Frontal cortex (tissue), 4 donors: ENCODE measurements around the gene OR5K2. TPM values are rescaled to one million over a fixed set of nuclear protein-coding genes. Genes with fewer than 3 reads are reported as not detected.

ENCODE experiments used
- DNase-seq, 2 donors: peaks; one replicate each; pipeline ENCODE4 v3.0.0; 2012; ENCODE audit warnings: low spot score in 2 of 2
- FAIRE-seq: peaks from 2 replicates; lab custom pipeline; 2012; peaks lifted over from hg19 to GRCh38; lab: Jason Lieb, UNC
- total RNA-seq: library from RNA; depleted of rRNA; stranded (reverse); fragments of >200 nt; gene quantifications from one replicate; pipeline ENCODE4 v1.2.3, GENCODE V29; 2014
- donor health status: control.
- donor health status: control.
- donor health status: control.

OR5K2 gene
- total RNA-seq, 1 donor from 2014 or later: not detected

DNA sequence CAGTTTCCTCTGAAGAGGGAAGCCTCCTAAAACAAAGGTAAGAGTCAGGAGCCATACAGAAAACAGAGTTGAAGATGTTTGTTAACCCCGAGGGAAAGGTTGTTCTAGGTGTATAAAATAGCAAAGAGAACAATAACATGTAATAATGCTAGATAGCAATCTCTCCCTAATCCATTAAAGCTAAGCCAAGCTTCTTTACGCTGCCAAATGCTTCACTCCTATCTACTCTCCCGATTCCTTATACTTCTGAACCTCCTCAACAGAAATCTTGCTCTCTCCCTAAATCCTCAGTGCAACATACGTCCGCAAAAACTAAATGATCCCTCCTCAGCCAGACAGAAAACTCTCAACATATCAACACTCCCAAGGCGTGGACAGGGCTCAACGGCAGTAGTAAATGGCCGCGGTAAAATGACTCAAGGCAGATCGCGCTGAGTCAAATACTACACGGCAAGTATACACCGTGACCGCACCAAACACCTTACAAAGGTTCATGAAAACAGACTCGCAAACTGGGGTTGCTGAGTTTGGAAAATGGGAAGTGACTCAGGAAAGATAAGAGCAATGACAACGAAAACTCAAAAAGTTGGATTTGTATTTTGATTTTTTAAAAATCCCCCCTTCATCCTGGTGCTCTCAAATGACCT lies 24.5 kb downstream of the OR5K2 start:
- peak in 1 of 2 donors; percentile 11 for DNase-seq
- FAIRE-seq: no peak

DNA sequence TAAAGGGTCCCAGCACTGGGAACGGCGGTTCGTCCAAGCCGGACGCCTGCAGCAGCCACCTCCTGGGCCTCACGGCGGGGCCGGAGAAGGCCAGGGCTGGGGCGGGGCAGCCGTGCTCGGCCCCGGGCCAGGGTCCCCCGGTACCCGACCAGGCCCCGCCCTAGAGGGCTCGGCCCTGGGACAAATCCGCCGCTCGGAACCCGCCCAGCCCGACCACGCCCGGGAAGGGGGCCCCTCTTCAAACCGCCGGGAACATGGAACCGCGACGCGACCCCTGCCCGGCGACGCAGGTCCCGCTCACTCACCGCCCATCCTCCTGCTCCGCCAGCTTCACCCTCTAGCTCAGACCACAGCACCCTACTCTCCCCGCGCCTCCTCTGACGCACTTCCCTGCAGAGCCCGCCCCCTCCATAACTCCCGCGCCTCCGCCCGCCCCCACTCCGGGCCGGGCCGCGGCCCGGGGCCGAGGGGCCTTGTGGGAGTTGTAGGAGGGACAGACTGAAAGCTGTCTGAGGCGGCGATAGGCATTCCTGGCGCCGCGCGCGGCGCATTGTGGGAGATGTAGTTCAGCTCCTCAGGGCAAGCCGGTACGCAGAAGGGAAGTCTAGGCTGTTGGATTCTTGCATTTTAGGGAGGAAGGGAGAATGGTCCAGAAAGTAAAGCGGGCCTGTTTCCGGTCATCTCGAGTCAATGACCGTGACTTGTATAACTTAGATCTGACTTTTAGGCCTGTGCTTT lies 25.2 kb downstream of the OR5K2 start, which contains the start of gene CLDND1:
Gene CLDND1, minus strand, starts transcription at position 359 of the 738 bp plus-strand sequence. CDS start 1,478 bp downstream, outside the sequence.
- no peak for FAIRE-seq
- peak; percentile 95 to 96 for DNase-seq

DNA sequence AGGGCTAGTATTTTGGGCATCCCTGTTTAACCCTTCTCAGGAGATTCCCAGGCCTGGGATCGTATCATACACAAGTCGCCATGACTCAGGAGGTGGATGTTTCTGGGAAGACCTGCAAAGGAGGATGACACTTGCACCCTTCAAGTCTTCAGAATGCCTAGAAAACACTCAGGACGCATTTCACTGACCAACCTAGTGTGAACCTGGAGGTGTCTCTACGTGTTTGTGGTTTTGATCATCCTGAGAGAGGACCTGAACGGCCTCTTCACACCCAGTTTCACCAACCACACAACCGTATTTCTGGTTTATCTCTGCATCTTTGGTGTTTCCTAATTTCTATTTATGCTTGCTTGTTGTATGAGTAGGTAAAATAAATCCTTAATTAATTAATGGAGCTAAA lies 28.0 kb downstream of the OR5K2 start:
- FAIRE-seq: no peak
- DNase-seq: no peak

DNA sequence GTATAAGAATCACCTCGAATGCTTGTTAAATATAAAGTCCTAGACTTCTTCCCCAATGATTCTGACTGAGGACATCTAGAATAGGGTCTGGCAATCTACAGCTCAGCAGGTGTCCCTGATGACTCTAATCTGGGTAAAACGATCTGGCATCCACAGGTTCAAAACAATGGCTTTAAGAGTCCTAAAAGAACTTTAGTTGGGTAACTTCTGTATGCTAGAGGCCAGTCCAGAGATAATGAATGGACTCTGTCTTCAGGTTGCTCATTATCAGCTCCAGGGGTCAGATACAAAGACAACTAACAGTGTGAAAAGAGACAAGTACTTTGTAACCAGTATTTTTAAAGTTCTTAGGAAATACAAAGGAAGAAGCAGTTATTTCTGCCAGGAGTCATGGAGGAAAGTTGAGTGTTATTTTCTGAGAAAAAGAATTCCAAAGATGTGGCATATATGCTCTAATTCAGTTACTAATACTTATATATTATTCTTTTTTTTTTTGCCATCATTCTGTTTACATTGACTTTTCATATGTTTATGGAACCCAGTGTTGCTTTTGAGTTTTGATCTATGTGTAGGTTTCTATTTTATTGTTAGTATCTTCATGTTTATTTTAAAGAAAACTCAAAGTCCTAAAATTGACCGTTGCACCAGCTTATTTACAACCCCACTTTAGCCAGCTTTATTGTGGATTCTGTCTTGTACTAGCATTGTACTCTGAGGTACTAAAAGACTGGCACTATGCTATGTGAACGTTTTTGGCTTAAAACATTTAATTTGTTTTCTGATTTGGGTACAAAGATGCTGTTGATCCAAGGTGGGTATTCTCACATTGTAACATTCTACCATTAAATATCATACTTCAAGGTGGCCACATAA lies 31.2 kb downstream of the OR5K2 start:
- FAIRE-seq (no peak), DNase-seq (no peak)

DNA sequence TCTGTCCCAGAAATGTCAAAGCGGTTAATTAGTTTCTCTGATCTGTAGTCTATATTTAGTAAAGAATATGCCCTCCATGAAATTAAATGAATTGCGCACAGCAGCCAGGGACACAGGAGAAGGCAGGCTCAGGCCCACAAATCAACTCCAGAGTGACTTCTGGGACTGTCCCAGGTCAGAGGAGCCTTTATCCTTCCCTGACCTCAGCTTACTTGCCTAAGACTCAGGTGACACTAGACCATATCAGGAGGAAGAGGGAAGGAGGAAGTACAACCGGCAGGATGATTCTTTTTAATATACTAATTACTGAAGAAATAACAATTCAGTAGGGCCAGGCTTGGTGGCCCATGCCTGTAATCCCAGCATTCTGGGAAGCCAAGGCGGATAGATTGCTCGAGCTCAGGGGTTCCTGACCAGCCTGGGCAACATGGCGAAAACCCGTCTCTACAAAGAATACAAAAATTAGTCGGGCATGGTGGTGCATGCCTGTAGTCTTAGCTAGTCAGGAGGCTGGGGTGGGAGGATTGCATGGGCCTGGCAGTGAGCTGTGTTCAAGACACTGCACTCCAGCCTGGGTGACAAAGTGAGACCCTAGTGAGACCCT lies 32.5 kb downstream of the OR5K2 start:
- DNase-seq (no peak), FAIRE-seq (no peak)

DNA sequence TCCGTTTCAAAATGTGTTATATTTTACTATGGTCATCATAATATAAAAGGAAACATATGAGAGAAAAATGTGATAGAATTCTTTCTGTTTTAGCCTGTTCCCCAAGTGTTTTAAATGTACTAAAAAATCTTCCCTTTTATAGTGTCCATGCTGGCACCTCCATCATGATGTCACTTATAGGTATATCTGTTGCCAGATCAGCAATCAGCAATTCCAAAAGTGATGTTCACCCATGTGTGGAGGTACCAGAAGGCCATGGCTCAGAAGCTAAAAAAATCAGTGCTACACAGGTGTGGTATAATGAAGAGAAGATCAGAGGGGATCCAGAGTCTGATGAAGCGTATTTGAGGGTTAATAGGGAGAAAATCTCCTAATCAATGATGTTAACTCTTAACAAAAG lies 33.2 kb downstream of the OR5K2 start:
- no peak for FAIRE-seq

DNA sequence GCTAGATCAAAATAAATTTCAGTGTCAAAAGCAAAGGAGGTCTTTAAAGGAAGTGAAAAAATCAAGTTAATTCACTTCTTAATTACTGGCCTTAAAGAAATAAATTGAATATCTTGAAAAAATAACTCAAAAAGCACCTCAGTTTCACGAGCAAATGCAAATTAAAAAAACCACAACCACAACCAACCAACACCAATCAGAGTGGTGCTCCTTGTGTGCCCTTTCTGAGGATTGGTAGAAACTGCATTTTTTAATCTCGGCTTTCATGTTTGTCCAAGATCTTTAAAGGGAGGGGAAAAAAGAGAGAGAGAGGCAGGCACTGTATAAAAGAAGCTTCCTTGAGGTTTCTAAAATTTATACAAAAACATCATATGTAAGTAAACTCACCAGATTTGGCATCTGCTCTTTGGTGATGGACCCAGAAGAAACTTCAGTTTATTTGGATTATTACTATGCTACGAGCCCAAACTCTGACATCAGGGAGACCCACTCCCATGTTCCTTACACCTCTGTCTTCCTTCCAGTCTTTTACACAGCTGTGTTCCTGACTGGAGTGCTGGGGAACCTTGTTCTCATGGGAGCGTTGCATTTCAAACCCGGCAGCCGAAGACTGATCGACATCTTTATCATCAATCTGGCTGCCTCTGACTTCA lies 34.3 kb downstream of the OR5K2 start, which contains the start of gene GPR15:
Gene GPR15, plus strand, starts transcription at position 357 of the 653 bp plus-strand sequence. Its CDS starts 56 bp downstream, at position 413.
- FAIRE-seq (no peak), DNase-seq (no peak)

More for the DNA sequence above, 33.2 kb downstream of the OR5K2 start:
- no peak for DNase-seq

DNA sequence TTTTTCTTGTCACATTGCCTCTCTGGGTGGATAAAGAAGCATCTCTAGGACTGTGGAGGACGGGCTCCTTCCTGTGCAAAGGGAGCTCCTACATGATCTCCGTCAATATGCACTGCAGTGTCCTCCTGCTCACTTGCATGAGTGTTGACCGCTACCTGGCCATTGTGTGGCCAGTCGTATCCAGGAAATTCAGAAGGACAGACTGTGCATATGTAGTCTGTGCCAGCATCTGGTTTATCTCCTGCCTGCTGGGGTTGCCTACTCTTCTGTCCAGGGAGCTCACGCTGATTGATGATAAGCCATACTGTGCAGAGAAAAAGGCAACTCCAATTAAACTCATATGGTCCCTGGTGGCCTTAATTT lies 34.8 kb downstream of the OR5K2 start:
- FAIRE-seq (no peak), DNase-seq (no peak)

DNA sequence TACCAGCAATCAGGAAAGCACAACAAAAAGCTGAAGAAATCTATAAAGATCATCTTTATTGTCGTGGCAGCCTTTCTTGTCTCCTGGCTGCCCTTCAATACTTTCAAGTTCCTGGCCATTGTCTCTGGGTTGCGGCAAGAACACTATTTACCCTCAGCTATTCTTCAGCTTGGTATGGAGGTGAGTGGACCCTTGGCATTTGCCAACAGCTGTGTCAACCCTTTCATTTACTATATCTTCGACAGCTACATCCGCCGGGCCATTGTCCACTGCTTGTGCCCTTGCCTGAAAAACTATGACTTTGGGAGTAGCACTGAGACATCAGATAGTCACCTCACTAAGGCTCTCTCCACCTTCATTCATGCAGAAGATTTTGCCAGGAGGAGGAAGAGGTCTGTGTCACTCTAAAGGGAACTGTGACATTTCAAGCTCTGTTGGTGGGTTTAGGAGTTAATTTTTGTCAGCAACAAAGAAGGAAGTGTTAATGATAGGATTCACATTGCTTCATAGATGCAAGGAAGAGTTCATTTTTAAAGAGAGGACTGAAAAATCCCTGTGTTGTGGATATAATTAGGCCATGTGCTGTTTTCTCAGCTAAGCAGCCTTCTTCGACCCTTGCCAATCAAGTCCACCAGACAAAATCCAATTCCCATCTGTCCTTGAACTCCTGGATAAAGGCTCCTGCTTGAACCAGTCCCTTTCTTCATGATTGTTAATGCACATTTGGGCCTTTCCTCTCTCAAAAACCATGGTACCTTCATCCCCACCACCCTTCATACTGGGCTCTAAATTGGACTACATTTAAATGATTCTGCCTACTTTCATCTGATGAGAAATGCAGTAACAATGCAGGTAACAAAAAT lies 35.5 kb downstream of the OR5K2 start:
- FAIRE-seq: no peak
- DNase-seq: no peak

DNA sequence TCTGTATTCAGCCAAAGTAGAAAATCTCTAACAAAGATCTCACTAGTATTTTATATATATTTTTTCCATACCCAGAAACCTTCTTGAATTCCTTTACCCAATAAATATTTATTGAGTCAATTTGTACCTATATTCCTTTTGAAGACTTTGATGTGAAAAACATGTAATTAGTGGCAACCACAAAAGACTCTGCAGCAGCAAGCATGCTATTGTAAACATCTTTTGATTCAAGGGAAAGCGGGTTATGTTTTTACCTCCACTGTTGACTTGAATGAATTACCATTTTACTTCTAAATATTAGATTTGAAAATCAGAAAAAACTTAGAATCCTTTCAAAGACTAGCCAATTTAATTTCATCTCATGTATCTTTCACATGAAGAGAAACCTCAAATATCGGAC lies 36.7 kb downstream of the OR5K2 start:
- FAIRE-seq (no peak), DNase-seq (no peak)

DNA sequence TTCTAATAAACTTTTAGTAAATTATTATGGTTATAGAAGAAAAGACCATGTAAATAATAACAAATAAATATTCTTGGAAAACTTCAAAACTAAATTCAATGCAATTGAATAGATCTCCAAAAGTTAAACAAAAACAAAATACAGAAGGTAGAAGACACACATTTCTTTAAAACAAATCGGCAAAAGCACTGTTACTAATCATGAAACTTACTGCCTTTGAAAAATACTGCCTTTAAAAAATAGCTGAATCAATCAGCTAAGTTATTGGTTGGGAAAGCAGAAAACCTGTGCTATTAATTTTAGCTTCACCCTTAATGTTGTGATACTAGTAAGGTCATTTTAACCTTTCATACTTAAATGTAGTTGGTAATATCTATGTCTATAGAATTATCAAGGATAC lies 37.3 kb downstream of the OR5K2 start:
- FAIRE-seq: peak; percentile 93
- DNase-seq: no peak

DNA sequence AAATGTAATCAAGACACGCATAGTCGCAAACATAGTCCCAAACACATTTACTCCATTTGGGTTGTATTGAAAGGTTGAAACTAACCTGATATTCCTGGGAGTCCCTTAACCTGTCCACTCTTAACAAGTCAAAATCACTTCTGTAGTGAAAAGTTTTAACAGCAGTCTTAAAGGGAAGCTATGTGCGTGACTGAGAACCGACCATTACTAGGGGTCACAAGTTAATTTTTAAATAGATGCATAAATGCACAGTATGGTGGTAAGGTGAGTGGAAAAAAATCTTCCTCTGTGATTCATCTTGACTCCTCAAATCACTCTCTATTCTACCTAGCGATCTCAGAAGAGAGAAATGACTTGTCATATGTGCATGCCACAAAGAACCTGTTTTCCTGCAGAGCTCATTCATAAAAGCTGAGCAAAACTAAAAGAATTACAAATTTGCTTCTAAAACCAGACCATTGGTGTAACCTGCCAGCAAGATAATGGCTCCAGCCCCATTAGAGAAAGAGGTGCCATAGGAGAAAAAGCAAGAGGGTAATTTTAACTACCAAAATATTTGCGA lies 39.1 kb downstream of the OR5K2 start:
- no peak for FAIRE-seq
- no peak for DNase-seq

DNA sequence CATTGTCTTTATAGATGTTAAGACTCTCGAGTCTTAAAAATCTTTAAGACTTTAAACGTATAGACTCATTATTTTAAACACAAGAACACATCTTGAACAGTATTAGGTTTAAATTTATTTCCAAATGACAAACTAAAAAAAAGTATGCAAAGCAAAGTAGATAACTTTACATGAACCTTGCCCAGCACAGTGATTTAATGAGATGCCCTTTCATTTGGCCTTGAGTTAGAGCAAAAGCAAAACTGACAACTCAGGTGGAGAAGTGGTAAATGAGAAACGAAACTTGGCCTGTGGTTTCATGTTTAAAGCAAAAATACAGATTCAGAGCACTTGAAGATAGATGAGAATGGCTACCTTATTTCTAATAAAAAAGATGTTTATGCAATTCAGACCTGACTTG lies 42.9 kb downstream of the OR5K2 start:
- FAIRE-seq: no peak
- no peak for DNase-seq

DNA sequence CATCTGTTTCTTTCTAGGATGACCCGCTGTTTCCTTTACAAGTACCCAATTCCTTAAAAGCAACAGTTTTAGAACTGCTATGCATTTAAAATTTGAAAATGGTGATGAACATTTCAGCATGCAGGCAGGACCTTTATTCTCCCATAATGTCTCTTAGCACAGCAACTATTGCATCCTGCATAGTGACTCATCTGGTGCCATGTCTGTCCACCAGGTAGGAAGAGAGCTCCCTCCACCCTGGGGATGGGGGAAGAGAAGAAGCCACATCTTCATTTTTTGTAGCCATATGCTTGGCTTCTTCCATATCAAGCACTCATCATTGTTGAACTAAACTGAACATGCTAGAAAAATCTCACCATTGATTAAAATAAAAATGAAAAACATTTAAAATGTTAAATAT lies 44.2 kb downstream of the OR5K2 start:
- DNase-seq (no peak), FAIRE-seq (no peak)

DNA sequence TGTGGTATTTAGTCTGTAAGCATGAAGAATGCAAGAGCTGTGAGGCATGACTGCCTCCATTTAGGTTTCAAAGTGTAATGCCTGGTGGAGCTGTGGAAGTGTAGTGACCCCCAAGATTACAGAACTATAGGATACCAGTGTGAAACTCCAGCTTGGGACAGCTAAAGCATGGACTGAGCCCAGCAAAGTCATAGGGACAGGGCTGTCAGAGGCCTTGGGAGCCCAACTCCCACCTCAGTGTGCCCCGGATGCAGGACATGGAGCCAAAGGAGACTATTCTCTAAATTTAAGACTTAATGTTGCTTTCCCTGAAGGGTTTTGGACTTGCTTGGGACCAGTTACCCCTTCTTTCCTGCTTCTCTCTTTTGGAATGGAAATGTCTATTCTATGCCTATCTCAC lies 45.1 kb downstream of the OR5K2 start:
- FAIRE-seq (no peak), DNase-seq (no peak)

DNA sequence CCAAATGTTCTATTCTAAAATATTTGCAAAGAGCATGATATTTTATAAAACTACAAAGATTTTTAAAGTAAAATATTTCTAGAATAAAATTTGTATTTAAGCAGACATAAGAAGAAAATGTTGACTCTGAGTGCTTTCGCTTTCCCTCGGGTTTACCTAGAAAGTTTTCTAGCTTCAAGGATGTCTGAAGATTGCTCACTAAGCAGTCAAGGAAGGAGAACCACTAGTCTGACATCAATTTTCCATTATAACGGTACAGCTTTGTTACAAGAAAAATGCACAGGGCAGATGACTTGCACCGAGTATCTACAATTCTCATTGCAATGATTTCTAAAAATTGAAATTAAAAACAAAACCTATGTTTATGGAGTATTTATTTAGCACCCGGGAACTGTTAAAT lies 48.5 kb downstream of the OR5K2 start:
- no peak for FAIRE-seq
- DNase-seq: no peak
